ENCODE results near the gene GTPBP4. TPM values are rescaled to one million over a fixed set of nuclear protein-coding genes. Genes with fewer than 3 reads are reported as not detected.

Gene GTPBP4
- total RNA-seq, 1 experiment from 2014 or later: 62.5 TPM

DNA sequence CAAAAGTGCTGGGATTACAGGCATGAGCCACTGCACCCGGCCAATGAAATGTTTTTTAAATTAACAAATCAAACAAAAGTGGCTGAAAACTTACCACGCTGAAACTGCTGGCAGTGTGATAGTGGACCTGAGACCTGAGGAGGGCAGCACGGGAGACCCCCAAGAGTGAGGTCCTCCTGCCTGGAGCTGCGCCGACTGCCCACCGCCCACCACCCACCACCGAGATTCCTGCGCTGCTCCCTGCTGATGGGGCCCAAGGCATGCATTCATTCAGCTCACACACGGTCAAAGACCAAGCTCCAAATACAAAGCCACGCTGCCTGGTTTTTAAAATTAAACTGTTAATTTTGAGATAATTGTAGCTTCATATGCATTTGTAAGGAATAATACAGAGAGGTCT, 40.4 kb upstream of the GTPBP4 start:
- no peaks in the 10 kb centered on the region for H4K20me1 ChIP-seq (ENCODE audit: insufficient read depth)
- intact Hi-C loops (cut with micrococcal nuclease; ENCODE audit: unreplicated experiment): no loop called here
- no peak overlapping the region for H3K27ac ChIP-seq
- H3K9me3 ChIP-seq (ENCODE audit: insufficient read depth, low read depth): no peaks in the 10 kb centered on the region
- H3K79me2 ChIP-seq (ENCODE audit: low read depth): no peaks in the 10 kb centered on the region
- H3K9me2 ChIP-seq (ENCODE audit: insufficient read depth): no peaks in the 10 kb centered on the region
- H3K4me1 ChIP-seq (replicated peaks; ENCODE audit: insufficient read depth): no peaks in the 10 kb centered on the region
- H3K27me3 ChIP-seq (ENCODE audit: insufficient read depth, low read depth): peaks cover 9% of the 10 kb centered on the region; the same call in 1 of the 2 replicates
- TF ChIP-seq EZH2 (IDR thresholded peaks at IDR 0.05; ENCODE audit: low read depth) (no peak), CTCF (conservative IDR thresholded peaks at IDR 0.05) (no peak)
- no peaks in the 10 kb centered on the region for H3F3A ChIP-seq (ENCODE audit: insufficient read depth, low read depth)
- DNase-seq: no peak
- H3K4me2 ChIP-seq: no peak overlapping the region
- ChIA-PET POLR2A (ENCODE audit: unreplicated experiment) (no interaction called here), CTCF (no interaction called here)
- BruUV-seq (replicated peaks): no TSS peak
- no peaks in the 10 kb centered on the region for H3K36me3 ChIP-seq (ENCODE audit: low read depth)
- H3K4me3 ChIP-seq: no peak overlapping the region
- no peak overlapping the region for H2AFZ ChIP-seq

DNA sequence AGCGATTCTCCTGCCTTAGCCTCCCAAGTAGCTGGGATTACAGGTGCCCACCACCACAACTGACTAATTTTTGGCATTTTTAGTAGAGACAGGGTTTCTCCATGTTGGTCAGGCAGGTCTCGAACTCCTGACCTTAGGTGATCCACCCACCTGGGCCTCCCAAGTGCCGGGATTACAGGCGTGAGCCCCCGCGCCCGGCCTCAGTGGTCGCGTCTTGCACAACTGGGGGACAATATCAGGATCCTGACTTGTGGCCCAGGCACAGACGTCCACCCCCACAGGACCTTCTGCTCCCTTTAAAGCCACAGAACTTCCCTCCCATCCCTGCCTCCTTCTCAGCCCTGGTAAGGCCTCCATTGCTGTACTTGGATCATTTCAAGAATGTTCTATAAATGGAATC, 39.9 kb upstream of the GTPBP4 start:
- POLR2A ChIA-PET (ENCODE audit: unreplicated experiment): no interaction called here
- Histone ChIP-seq H3K27ac (no peak overlapping the region), H4K20me1 (ENCODE audit: insufficient read depth) (no peaks in the 10 kb centered on the region), H3K27me3 (ENCODE audit: insufficient read depth, low read depth) (peaks cover 10% of the 10 kb centered on the region; the same call in 1 of the 2 replicates), H3K9me3 (ENCODE audit: insufficient read depth, low read depth) (no peaks in the 10 kb centered on the region), H3K36me3 (ENCODE audit: low read depth) (no peaks in the 10 kb centered on the region), H3K79me2 (ENCODE audit: low read depth) (no peaks in the 10 kb centered on the region), H3K4me1 (replicated peaks; ENCODE audit: insufficient read depth) (no peaks in the 10 kb centered on the region), H3K4me3 (no peak overlapping the region), H3K4me2 (no peak overlapping the region), H3K9me2 (ENCODE audit: insufficient read depth) (no peaks in the 10 kb centered on the region), H2AFZ (no peak overlapping the region), H3F3A (ENCODE audit: insufficient read depth, low read depth) (no peaks in the 10 kb centered on the region)
- intact Hi-C loops (cut with micrococcal nuclease; ENCODE audit: unreplicated experiment): no loop called here
- no TSS peak for BruUV-seq (replicated peaks)
- DNase-seq: no peak
- no peak for TF ChIP-seq EZH2 (IDR thresholded peaks at IDR 0.05; ENCODE audit: low read depth)
- TF ChIP-seq CTCF (conservative IDR thresholded peaks at IDR 0.05): no peak
- CTCF ChIA-PET: no interaction called here

DNA sequence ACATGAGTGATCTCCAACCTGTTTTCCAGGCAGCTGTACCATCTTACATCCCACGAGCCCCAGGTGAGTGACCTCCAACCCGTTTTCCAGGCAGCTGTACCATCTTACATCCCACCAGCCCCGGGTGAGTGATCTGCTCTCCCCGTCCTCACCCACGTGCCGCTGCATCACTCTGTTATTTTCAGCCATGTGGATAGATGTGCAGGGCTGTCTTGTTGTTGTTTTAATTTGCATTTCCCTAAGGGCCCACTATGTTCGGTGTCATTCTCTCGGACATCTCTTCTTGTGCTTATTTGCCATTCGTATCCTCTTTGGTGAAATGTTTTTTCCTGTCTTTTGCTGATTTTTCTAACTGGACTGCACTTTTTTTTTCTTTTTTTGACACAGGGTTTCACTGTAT, 38.8 kb upstream of the GTPBP4 start:
- intact Hi-C loops (cut with micrococcal nuclease; ENCODE audit: unreplicated experiment): no loop called here
- POLR2A ChIA-PET (ENCODE audit: unreplicated experiment): no interaction called here
- H3K4me2 ChIP-seq: no peak overlapping the region
- no peaks in the 10 kb centered on the region for H3K36me3 ChIP-seq (ENCODE audit: low read depth)
- peaks cover 20% of the 10 kb centered on the region; the same call in 1 of the 2 replicates for H3K27me3 ChIP-seq (ENCODE audit: insufficient read depth, low read depth)
- no peaks in the 10 kb centered on the region for H3K4me1 ChIP-seq (replicated peaks; ENCODE audit: insufficient read depth)
- no peak for TF ChIP-seq CTCF (conservative IDR thresholded peaks at IDR 0.05)
- TF ChIP-seq EZH2 (IDR thresholded peaks at IDR 0.05; ENCODE audit: low read depth): no peak
- H3F3A ChIP-seq (ENCODE audit: insufficient read depth, low read depth): no peaks in the 10 kb centered on the region
- H3K4me3 ChIP-seq: no peak overlapping the region
- CTCF ChIA-PET: no interaction called here
- H3K27ac ChIP-seq: no peak overlapping the region
- no peaks in the 10 kb centered on the region for H4K20me1 ChIP-seq (ENCODE audit: insufficient read depth)
- H3K9me3 ChIP-seq (ENCODE audit: insufficient read depth, low read depth): no peaks in the 10 kb centered on the region
- H3K9me2 ChIP-seq (ENCODE audit: insufficient read depth): no peaks in the 10 kb centered on the region
- H3K79me2 ChIP-seq (ENCODE audit: low read depth): no peaks in the 10 kb centered on the region
- no peak overlapping the region for H2AFZ ChIP-seq
- no peak for DNase-seq
- no TSS peak for BruUV-seq (replicated peaks)

Measured in PC-9 (cell line).